C4-2B (cell line): ENCODE data around the gene COX8A.

Experiments
- ZFX ChIP-seq: fragments of 450-650 bp; IDR thresholded peaks from 2 replicates; pipeline ENCODE4 v1.6.1; 2017
- TF ChIP-seq, protein P1 (sequence below): fragments of 450-650 bp; conservative IDR thresholded peaks from 2 replicates; pipeline ENCODE4 v1.5.1; 2017; ENCODE audit warnings: mild to moderate bottlenecking

DNA sequence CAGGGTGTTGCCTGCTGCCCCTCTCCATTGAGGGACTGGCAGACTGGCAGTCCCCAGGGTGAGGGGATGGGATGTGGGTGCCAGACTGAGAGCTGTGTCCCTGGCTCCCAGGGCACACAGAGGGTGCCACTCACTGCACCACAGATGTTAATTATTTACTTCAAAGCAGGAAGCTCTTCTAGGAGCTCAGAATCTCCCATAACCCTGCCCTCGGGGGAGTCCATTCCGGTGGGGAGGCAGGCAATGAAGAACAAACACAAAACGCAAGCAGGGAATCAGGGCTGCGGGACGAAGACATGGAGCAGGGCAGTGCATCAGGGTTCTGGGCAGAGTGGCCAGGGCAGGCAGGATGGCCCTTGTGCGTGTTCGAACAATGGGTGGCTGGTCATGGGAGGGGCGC, 37.0 kb downstream of the COX8A start:
- TF ChIP-seq, protein P1, sequence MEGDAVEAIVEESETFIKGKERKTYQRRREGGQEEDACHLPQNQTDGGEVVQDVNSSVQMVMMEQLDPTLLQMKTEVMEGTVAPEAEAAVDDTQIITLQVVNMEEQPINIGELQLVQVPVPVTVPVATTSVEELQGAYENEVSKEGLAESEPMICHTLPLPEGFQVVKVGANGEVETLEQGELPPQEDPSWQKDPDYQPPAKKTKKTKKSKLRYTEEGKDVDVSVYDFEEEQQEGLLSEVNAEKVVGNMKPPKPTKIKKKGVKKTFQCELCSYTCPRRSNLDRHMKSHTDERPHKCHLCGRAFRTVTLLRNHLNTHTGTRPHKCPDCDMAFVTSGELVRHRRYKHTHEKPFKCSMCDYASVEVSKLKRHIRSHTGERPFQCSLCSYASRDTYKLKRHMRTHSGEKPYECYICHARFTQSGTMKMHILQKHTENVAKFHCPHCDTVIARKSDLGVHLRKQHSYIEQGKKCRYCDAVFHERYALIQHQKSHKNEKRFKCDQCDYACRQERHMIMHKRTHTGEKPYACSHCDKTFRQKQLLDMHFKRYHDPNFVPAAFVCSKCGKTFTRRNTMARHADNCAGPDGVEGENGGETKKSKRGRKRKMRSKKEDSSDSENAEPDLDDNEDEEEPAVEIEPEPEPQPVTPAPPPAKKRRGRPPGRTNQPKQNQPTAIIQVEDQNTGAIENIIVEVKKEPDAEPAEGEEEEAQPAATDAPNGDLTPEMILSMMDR: no peak
- TF ChIP-seq ZFX: no peak
